ENCODE data around the gene SLC38A2.

Gene SLC38A2

GRCh38 chr12:46374310-46374709, 1.7 kb upstream of the SLC38A2 start:
- DNase-seq (ENCODE audit: low spot score), result no peak

- peak; percentile 31 for DNase-seq (ENCODE audit: low spot score)
Measured at GRCh38 chr12:46373301-46374296, 1.0 kb upstream of the SLC38A2 start.

GRCh38 chr12:46371718-46372543, 642 bp downstream of the SLC38A2 start:
- DNase-seq (ENCODE audit: low spot score), result no peak

- peak; percentile 93 for DNase-seq (ENCODE audit: low spot score)
Measured at GRCh38 chr12:46370792-46371717, 1.5 kb downstream of the SLC38A2 start.

GRCh38 chr12:46370380-46370734, 2.2 kb downstream of the SLC38A2 start:
- DNase-seq (ENCODE audit: low spot score), result no peak

- no peak for DNase-seq (ENCODE audit: low spot score)
Measured at GRCh38 chr12:46369474-46370379, 2.8 kb downstream of the SLC38A2 start.

- no peak for DNase-seq (ENCODE audit: low spot score)
Measured at GRCh38 chr12:46369095-46369473, 3.5 kb downstream of the SLC38A2 start.

GRCh38 chr12:46368684-46369083, 3.9 kb downstream of the SLC38A2 start:
- DNase-seq (ENCODE audit: low spot score), result no peak

GRCh38 chr12:46368138-46368537, 4.4 kb downstream of the SLC38A2 start:
- DNase-seq (ENCODE audit: low spot score), result peak; percentile 83

- DNase-seq (ENCODE audit: low spot score), result no peak
Measured at GRCh38 chr12:46367351-46368029, 5.1 kb downstream of the SLC38A2 start.

- DNase-seq (ENCODE audit: low spot score), result no peak
Measured at GRCh38 chr12:46366771-46367170, 5.8 kb downstream of the SLC38A2 start.

- no peak for DNase-seq (ENCODE audit: low spot score)
Measured at GRCh38 chr12:46365951-46366379, 6.6 kb downstream of the SLC38A2 start.

GRCh38 chr12:46364777-46365580, 7.6 kb downstream of the SLC38A2 start:
- peak; percentile 63 for DNase-seq (ENCODE audit: low spot score)

GRCh38 chr12:46364300-46364696, 8.3 kb downstream of the SLC38A2 start:
- no peak for DNase-seq (ENCODE audit: low spot score)

GRCh38 chr12:46363582-46364299, 8.8 kb downstream of the SLC38A2 start:
- no peak for DNase-seq (ENCODE audit: low spot score)

- DNase-seq (ENCODE audit: low spot score), result no peak
Measured at GRCh38 chr12:46362895-46363581, 9.5 kb downstream of the SLC38A2 start.

- DNase-seq (ENCODE audit: low spot score), result no peak
Measured at GRCh38 chr12:46361667-46362034, 10.9 kb downstream of the SLC38A2 start.

Data from putamen (tissue), 1 donor.